Measurements from ENCODE around the gene C1QBP.
"Not testable (repeated sequence)": the region's sequence is repeated elsewhere in the genome, so short reads cannot be mapped to it uniquely, and the experiment has no call there.

C1QBP gene

DNA sequence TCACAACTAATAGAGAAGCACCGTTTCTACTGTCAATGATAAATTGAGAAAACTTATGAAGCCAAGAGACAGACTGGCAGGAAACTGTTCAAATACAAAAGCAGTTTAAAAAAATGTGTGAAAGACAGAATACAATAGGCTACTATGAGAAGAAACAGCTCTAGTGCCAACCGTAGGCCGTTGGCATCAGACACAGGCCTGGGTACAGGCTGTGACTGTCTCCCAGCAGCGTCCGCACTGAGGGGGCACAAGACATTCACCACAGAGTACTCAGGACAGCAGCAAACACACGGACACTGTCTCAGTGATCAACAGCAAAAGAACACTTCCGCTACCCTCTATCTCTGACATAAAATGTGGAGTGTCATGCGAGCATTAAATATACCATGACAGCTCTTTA is 7.8 kb upstream of the C1QBP start:
- DNase-seq = no peak
- Mint-ChIP-seq H3K27me3 (no peaks in the 10 kb centered on the region), H3K4me1 (no peaks in the 10 kb centered on the region), H3K27ac (no peak overlapping the region), H3K4me3 (no peak overlapping the region), H3K9me3 (no peaks in the 10 kb centered on the region), H3K36me3 (ENCODE audit: low read depth) (peaks cover 62% of the 10 kb centered on the region)
- no peak for ATAC-seq

- Mint-ChIP-seq H3K4me1 (peaks cover 11% of the 10 kb centered on the region), H3K4me3 (no peak overlapping the region), H3K36me3 (ENCODE audit: low read depth) (peaks cover 47% of the 10 kb centered on the region), H3K27me3 (no peaks in the 10 kb centered on the region), H3K27ac (no peak overlapping the region), H3K9me3 (no peaks in the 10 kb centered on the region)
- DNase-seq = no peak
- no peak for ATAC-seq
Observed at GRCh38 chr17:5444209-5444608, 5.3 kb upstream of the C1QBP start.

GRCh38 chr17:5443728-5444127 is 4.8 kb upstream of the C1QBP start:
- Mint-ChIP-seq H3K27me3 (no peaks in the 10 kb centered on the region), H3K4me3 (no peak overlapping the region), H3K4me1 (peaks cover 12% of the 10 kb centered on the region), H3K36me3 (ENCODE audit: low read depth) (peaks cover 43% of the 10 kb centered on the region), H3K27ac (no peak overlapping the region), H3K9me3 (no peaks in the 10 kb centered on the region)
- ATAC-seq (no peak), DNase-seq (no peak)

DNA sequence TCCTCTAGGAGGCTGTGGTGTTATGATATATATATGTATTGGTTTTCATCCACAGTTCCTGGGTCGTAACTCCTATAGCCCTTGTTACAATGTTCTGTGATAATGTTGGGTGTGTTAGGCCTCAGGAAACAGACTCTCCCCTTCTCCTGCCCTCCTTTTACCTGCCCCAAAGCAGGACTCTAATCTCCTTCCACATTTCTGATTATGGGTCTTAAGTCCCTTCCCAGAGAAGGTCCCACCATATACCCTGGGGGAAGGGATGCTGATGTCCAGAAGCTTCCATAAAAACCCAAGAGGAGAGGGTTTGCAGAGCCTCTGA is 450 bp upstream of the C1QBP start:
- H3K27ac Mint-ChIP-seq = peak overlapping the region; percentile 84
- DNase-seq (no peak), ATAC-seq (no peak)
- peak overlapping the region; percentile 93 for H3K4me3 Mint-ChIP-seq
- H3K9me3 Mint-ChIP-seq = no peaks in the 10 kb centered on the region
- no peaks in the 10 kb centered on the region for H3K27me3 Mint-ChIP-seq
- peaks cover 42% of the 10 kb centered on the region for H3K4me1 Mint-ChIP-seq
- H3K36me3 Mint-ChIP-seq (ENCODE audit: low read depth) = peaks cover 52% of the 10 kb centered on the region

- Mint-ChIP-seq H3K27me3 (no peaks in the 10 kb centered on the region), H3K4me3 (peak overlapping the region; percentile 93), H3K9me3 (no peaks in the 10 kb centered on the region), H3K4me1 (peaks cover 48% of the 10 kb centered on the region), H3K36me3 (ENCODE audit: low read depth) (peaks cover 56% of the 10 kb centered on the region), H3K27ac (peak overlapping the region; percentile 92)
- no peak for DNase-seq
- no peak for ATAC-seq
Observed at GRCh38 chr17:5437721-5438317, 1.1 kb downstream of the C1QBP start.

- peak overlapping the region; percentile 93 for H3K4me3 Mint-ChIP-seq
- H3K9me3 Mint-ChIP-seq, DNase-seq, H3K27me3 Mint-ChIP-seq, ATAC-seq: not testable (repeated sequence)
- H3K36me3 Mint-ChIP-seq (ENCODE audit: low read depth) = peaks cover 68% of the 10 kb centered on the region
- peak overlapping the region; percentile 68 for H3K27ac Mint-ChIP-seq
- H3K4me1 Mint-ChIP-seq = peaks cover 48% of the 10 kb centered on the region
Observed at GRCh38 chr17:5435781-5436315, 3.1 kb downstream of the C1QBP start.

GRCh38 chr17:5434984-5435383 is 4.0 kb downstream of the C1QBP start:
- H3K4me3 Mint-ChIP-seq = peak overlapping the region; percentile 50
- no peak for ATAC-seq
- peaks cover 72% of the 10 kb centered on the region for H3K36me3 Mint-ChIP-seq (ENCODE audit: low read depth)
- H3K27ac Mint-ChIP-seq = peak overlapping the region; percentile 79
- no peaks in the 10 kb centered on the region for H3K27me3 Mint-ChIP-seq
- H3K9me3 Mint-ChIP-seq = no peaks in the 10 kb centered on the region
- H3K4me1 Mint-ChIP-seq = peaks cover 47% of the 10 kb centered on the region
- no peak for DNase-seq

- Mint-ChIP-seq H3K4me1 (peaks cover 27% of the 10 kb centered on the region), H3K27me3 (no peaks in the 10 kb centered on the region), H3K4me3 (no peak overlapping the region), H3K27ac (peak overlapping the region; percentile 81), H3K9me3 (no peaks in the 10 kb centered on the region), H3K36me3 (ENCODE audit: low read depth) (peaks cover 78% of the 10 kb centered on the region)
- DNase-seq (no peak), ATAC-seq (no peak)
Observed at GRCh38 chr17:5431949-5432556, 6.9 kb downstream of the C1QBP start.

DNA sequence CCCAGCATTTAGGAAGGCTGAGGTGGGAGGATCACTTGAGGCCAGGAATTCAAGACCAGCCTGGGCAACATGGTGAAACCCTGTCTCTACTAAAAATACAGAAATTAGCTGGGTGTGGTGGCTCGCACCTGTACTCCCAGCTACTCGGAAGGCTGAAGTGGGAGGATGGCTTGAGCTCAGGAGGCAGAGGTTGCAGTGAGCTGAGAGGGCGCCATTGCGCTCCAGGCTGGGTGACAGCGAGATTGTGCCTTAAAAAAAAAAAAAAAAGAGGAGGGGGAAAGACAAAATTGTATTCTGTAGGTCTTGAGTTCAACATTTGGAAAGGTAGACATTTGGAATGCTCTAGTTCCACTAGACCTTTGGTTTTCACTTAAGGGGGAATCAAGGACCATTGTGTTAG is 7.7 kb downstream of the C1QBP start:
- DNase-seq, H3K4me3 Mint-ChIP-seq, H3K27me3 Mint-ChIP-seq, ATAC-seq, H3K9me3 Mint-ChIP-seq: not testable (repeated sequence)
- H3K4me1 Mint-ChIP-seq = peaks cover 19% of the 10 kb centered on the region
- H3K27ac Mint-ChIP-seq = peak overlapping the region; percentile 74
- peaks cover 70% of the 10 kb centered on the region for H3K36me3 Mint-ChIP-seq (ENCODE audit: low read depth)

GRCh38 chr17:5430413-5430999 is 8.4 kb downstream of the C1QBP start:
- H3K36me3 Mint-ChIP-seq (ENCODE audit: low read depth) = peaks cover 67% of the 10 kb centered on the region
- H3K27ac Mint-ChIP-seq = peak overlapping the region; percentile 44

DNA sequence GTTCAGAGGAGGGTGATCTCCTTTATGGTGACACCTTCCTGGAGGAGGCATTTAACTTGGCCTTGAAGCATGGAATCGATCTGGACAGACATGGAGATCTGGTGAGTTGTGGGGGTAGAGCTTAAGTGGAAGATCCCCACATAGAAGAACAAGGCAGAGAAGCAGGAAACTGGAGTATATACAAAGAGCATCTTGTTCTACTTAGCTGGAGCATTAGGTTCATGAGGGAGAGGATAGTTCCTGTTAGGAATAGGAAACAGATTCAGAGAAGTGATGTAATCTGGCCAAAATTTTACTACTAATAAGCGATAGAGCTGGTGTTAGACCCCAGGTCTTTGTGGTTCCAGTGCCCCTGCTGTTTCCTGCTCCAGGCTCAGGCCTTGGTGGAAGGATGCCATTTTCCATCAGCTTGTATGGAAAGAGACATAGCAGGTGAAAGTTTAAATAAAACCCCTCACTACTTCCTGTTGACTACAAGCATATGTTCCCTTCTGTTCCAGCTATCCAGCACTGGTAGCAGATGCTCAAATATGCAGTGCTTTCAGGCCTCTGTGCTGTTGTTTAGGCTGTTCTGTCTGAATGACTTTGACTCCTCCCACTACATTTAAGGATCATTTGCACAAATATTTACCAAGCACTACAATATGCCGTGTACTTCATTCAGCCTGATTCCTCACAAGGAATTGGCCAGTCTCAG is 9.6 kb downstream of the C1QBP start:
- no peak overlapping the region for H3K27ac Mint-ChIP-seq
- peaks cover 9% of the 10 kb centered on the region for H3K4me1 Mint-ChIP-seq
- peaks cover 61% of the 10 kb centered on the region for H3K36me3 Mint-ChIP-seq (ENCODE audit: low read depth)
- DNase-seq = no peak
- no peaks in the 10 kb centered on the region for H3K27me3 Mint-ChIP-seq
- no peak for ATAC-seq
- H3K9me3 Mint-ChIP-seq = no peaks in the 10 kb centered on the region
- H3K4me3 Mint-ChIP-seq = no peak overlapping the region

More at GRCh38 chr17:5430413-5430999, 8.4 kb downstream of the C1QBP start:
- H3K9me3 Mint-ChIP-seq = no peaks in the 10 kb centered on the region
- H3K4me1 Mint-ChIP-seq = peaks cover 15% of the 10 kb centered on the region
- no peak for DNase-seq
- ATAC-seq = no peak
- H3K4me3 Mint-ChIP-seq = no peak overlapping the region
- no peaks in the 10 kb centered on the region for H3K27me3 Mint-ChIP-seq

DNA sequence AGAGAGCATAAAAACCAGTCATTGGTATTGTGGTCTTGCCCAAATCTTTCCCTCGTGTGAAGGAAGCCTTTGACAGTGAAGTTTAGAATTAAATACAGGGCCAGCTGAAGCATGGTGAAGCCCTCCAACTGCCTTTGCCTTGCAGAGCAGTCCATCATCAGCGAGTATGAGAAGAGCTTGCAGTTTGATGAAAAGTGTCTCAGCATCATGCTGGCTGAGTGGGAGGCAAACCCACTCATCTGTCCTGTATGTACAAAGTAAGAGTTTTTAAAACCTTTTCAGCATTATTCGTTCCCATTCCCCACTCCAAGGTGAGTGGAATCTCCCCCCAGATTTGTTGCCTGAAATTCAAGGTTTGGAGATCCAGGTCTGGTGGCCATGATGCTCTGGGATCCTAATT is 13.1 kb downstream of the C1QBP start:
- Mint-ChIP-seq H3K27ac (no peak overlapping the region), H3K4me1 (peaks cover 27% of the 10 kb centered on the region), H3K4me3 (no peak overlapping the region), H3K27me3 (no peaks in the 10 kb centered on the region), H3K36me3 (ENCODE audit: low read depth) (peaks cover 51% of the 10 kb centered on the region), H3K9me3 (no peaks in the 10 kb centered on the region)
- DNase-seq (no peak), ATAC-seq (no peak)

DNA sequence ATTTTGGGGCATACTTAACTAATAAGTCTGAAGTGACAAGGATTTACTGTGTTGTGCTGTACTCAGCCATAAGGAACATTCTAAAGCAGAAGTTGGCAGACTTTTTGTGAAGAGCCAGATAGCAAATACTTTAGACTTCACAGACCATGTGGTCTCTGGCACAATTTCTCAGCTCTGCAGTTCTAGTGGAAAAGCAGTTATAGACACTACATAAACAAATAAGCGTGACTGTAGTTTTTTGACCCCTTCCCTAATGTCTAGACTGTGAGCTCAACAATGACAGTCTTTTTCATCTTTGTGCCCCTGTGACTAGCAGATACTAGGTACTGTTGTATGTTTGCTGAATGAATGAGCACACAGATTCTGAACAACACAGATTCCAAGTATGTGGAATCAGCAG is 14.0 kb downstream of the C1QBP start:
- Mint-ChIP-seq H3K27me3 (peaks cover under 1% of the 10 kb centered on the region), H3K4me1 (peaks cover 31% of the 10 kb centered on the region), H3K27ac (no peak overlapping the region), H3K9me3 (no peaks in the 10 kb centered on the region), H3K4me3 (no peak overlapping the region), H3K36me3 (ENCODE audit: low read depth) (peaks cover 52% of the 10 kb centered on the region)
- DNase-seq (no peak), ATAC-seq (no peak)

- Mint-ChIP-seq H3K4me3 (peak overlapping the region; percentile 5), H3K27ac (no peak overlapping the region), H3K27me3 (peaks cover 5% of the 10 kb centered on the region), H3K9me3 (no peaks in the 10 kb centered on the region), H3K4me1 (peaks cover 50% of the 10 kb centered on the region), H3K36me3 (ENCODE audit: low read depth) (peaks cover 45% of the 10 kb centered on the region)
- DNase-seq (no peak), ATAC-seq (no peak)
Observed at GRCh38 chr17:5422505-5422904, 16.4 kb downstream of the C1QBP start.
